ENCODE measurements around the gene TFDP2.

Gene TFDP2, protein sequence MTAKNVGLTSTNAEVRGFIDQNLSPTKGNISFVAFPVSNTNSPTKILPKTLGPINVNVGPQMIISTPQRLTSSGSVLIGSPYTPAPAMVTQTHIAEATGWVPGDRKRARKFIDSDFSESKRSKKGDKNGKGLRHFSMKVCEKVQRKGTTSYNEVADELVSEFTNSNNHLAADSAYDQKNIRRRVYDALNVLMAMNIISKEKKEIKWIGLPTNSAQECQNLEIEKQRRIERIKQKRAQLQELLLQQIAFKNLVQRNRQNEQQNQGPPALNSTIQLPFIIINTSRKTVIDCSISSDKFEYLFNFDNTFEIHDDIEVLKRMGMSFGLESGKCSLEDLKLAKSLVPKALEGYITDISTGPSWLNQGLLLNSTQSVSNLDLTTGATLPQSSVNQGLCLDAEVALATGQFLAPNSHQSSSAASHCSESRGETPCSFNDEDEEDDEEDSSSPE

DNA sequence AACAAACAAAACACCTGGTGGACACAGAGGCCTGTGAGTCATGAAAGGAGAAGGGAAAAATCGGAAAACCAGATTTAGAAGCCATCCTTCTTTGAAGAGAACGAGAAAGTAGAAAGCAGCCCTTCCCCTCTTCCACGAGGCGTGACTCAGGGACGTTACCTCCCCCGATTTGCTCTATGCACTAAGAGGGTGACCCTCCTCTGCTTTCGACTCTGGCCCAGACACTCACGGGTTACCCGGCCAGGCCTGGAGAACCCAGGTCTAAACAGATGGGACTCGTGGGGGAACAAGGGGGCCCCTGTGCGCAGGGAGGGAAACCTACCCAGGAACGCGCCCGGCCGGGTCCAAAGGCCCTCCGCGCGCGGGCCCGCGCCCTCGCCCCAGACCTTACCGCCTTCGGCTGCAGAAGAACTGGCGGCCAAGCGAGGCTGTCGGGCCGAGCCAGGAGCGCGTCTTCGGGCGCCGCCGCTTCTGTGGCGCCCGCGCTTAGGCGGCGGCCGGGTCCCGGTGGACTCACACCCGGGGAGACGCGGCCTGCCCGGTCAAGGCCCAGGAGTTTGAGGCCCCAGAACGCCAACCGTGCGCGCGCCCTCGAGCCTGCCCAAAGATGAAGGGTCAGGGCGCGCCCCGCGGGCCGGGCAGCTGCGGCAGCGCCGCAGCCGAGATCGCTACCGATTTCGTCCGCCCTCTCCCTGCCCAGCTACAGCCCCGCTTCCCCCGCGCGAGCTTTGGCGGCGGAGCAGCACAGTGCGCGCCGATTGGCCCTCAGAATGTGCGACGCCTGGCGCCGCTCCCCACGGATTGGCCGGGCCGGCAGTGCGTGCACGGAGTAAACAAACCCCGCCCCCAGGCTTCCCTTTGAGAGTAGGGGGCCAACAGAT, at the start of gene TFDP2:
Gene TFDP2 (minus strand): TSS at position 753 of the 881 bp plus-strand sequence. CDS start 47,795 bp downstream, outside the sequence.
- TF ChIP-seq, protein P1, sequence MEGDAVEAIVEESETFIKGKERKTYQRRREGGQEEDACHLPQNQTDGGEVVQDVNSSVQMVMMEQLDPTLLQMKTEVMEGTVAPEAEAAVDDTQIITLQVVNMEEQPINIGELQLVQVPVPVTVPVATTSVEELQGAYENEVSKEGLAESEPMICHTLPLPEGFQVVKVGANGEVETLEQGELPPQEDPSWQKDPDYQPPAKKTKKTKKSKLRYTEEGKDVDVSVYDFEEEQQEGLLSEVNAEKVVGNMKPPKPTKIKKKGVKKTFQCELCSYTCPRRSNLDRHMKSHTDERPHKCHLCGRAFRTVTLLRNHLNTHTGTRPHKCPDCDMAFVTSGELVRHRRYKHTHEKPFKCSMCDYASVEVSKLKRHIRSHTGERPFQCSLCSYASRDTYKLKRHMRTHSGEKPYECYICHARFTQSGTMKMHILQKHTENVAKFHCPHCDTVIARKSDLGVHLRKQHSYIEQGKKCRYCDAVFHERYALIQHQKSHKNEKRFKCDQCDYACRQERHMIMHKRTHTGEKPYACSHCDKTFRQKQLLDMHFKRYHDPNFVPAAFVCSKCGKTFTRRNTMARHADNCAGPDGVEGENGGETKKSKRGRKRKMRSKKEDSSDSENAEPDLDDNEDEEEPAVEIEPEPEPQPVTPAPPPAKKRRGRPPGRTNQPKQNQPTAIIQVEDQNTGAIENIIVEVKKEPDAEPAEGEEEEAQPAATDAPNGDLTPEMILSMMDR (IDR thresholded peaks at IDR 0.05; ENCODE audit: low read depth, low read length): no peak
- TF ChIP-seq, protein P2, sequence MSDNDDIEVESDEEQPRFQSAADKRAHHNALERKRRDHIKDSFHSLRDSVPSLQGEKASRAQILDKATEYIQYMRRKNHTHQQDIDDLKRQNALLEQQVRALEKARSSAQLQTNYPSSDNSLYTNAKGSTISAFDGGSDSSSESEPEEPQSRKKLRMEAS (IDR thresholded peaks at IDR 0.05; ENCODE audit: low read depth, low read length): peak; percentile 80
- peak; percentile 21; the same call in 1 of the 2 replicates for TF ChIP-seq MYC (IDR thresholded peaks at IDR 0.05; ENCODE audit: low read depth, low read length)
- TF ChIP-seq POLR2A (IDR thresholded peaks at IDR 0.05; ENCODE audit: extremely low read depth, insufficient read length): peak; percentile 58
- H3K4me3 ChIP-seq (ENCODE audit: low read depth, low read length): peak within 1 kb of the TSS; percentile 66
- DNase-seq (ENCODE audit: low read depth): peak; percentile 92

DNA sequence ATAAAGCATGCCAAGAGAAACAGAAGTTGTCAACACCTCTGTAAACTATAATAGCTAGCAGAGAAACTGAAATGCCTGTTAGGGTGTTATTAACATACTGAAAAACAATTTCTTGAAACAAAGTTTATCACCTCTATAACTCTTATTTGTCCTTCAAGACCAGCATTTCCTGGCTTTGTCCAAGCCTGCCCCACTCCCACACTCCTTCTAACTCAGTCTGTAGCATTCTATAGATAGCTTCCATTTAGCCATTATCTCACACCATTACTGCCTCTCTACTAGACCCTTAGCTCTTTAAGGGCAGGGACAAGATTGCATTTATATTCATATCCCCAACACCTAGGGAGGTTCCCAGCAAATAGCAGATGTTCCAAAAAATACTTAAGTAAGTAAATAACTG, 39.5 kb upstream of the TFDP2 start:
- DNase-seq (ENCODE audit: low read depth): no peak
- no peak for TF ChIP-seq MYC (IDR thresholded peaks at IDR 0.05; ENCODE audit: low read depth, low read length)
- TF ChIP-seq POLR2A (IDR thresholded peaks at IDR 0.05; ENCODE audit: extremely low read depth, insufficient read length): no peak
- TF ChIP-seq, protein P1 (IDR thresholded peaks at IDR 0.05; ENCODE audit: low read depth, low read length): no peak
- TF ChIP-seq, protein P2 (IDR thresholded peaks at IDR 0.05; ENCODE audit: low read depth, low read length): no peak
- H3K4me3 ChIP-seq (ENCODE audit: low read depth, low read length): no peak overlapping the region

DNA sequence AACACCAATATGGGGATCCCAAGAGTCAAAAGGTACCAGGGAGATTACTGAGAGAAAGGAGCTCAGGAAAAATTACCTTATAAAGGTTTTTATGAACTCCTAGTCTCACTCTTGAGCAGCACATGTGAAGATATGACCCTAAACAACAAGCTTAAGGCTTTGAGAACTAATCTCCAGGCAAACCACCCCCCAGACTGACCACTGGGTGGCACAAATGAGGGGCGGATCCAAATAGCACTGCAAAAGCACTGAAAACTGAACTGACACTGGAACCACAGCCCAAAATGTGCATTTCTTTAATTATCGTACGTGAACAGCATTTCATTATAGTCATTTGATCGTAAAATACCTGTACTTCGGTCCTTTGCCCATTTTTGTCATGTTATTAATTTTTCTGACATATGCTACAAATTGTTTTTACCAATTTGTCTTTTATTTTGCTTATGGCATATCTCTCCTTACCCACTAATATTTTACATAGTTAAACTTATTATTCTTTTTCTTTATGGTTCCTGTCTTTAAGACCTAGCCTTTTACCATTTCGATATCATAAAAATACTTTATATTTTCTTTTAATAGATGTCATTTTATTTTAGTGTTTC, 31.5 kb upstream of the TFDP2 start:
- TF ChIP-seq, protein P1 (IDR thresholded peaks at IDR 0.05; ENCODE audit: low read depth, low read length): peak; percentile 59
- TF ChIP-seq, protein P2 (IDR thresholded peaks at IDR 0.05; ENCODE audit: low read depth, low read length): no peak
- no peak for TF ChIP-seq POLR2A (IDR thresholded peaks at IDR 0.05; ENCODE audit: extremely low read depth, insufficient read length)
- no peak for TF ChIP-seq MYC (IDR thresholded peaks at IDR 0.05; ENCODE audit: low read depth, low read length)
- DNase-seq (ENCODE audit: low read depth): peak; percentile 52
- H3K4me3 ChIP-seq (ENCODE audit: low read depth, low read length): no peak overlapping the region

DNA sequence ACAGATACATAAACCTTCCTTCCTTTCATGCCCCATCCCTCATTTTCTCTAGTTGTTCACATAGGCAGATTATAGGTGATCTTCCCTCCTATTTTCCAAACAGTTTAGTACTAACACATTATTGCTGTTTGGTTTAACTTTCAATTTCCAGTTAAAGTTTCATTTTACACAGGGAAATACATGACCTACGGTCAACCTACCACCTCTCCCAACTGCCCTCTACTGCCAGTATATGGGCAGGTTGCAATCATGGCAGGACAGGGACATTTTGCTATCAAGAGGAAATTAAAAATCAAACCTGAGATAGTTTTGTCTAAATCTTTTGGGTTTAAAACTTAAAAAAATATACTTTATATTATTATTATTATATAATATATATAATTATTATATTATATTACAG, 26.1 kb upstream of the TFDP2 start:
- no peak for DNase-seq (ENCODE audit: low read depth)
- H3K4me3 ChIP-seq (ENCODE audit: low read depth, low read length): no peak overlapping the region
- TF ChIP-seq, protein P2 (IDR thresholded peaks at IDR 0.05; ENCODE audit: low read depth, low read length): no peak
- TF ChIP-seq POLR2A (IDR thresholded peaks at IDR 0.05; ENCODE audit: extremely low read depth, insufficient read length) (no peak), MYC (IDR thresholded peaks at IDR 0.05; ENCODE audit: low read depth, low read length) (no peak)
- TF ChIP-seq, protein P1 (IDR thresholded peaks at IDR 0.05; ENCODE audit: low read depth, low read length): no peak

DNA sequence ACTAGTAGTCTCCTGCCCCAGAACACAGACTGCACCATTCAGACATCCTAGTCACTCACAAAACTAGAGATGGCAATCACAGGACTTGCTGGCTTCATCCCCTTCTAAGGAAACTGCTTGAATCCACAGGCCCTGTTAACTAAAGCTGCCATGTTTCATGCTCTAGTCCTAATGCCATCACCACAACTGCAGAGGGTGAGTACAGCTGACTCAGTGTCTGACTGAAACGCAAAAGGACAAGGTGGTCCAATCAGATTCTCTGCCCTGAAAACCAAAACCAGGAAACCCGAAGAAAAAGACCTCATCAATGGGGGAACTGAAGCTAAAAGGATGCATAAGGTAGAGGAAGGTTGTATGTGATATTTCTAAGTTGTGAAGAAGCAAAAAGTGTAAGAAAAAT, 25.2 kb upstream of the TFDP2 start:
- no peak overlapping the region for H3K4me3 ChIP-seq (ENCODE audit: low read depth, low read length)
- DNase-seq (ENCODE audit: low read depth): no peak
- no peak for TF ChIP-seq MYC (IDR thresholded peaks at IDR 0.05; ENCODE audit: low read depth, low read length)
- no peak for TF ChIP-seq POLR2A (IDR thresholded peaks at IDR 0.05; ENCODE audit: extremely low read depth, insufficient read length)
- TF ChIP-seq, protein P1 (IDR thresholded peaks at IDR 0.05; ENCODE audit: low read depth, low read length): no peak
- TF ChIP-seq, protein P2 (IDR thresholded peaks at IDR 0.05; ENCODE audit: low read depth, low read length): no peak

All from NB4 (cell line).